ENCODE data around the gene PRR19.

The PRR19 gene

DNA sequence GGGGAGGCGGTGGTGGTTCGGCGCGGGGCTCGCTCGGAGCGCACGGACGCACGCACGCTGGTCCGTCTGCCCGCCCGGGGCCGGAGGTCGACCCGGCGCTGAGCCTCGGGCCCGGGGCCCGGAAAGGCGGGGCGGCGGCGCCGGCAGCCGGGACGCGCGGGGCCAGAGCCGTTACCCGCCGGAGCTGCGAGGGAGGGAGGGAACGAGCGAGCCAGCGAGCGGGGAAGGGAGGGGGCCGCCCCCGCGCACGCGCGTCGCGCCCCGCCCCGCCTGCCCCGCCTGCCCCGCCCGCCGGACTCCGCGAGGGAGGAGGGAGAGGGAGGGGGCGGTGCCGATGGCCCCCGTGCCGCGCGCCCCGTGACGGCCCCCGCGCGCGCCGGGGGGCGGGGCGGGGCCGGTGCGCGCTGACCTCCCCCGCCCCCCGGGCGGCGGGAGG, 17.8 kb upstream of the PRR19 start:
- DNase-seq, result peak; percentile 66 to 92 (median 83)

DNA sequence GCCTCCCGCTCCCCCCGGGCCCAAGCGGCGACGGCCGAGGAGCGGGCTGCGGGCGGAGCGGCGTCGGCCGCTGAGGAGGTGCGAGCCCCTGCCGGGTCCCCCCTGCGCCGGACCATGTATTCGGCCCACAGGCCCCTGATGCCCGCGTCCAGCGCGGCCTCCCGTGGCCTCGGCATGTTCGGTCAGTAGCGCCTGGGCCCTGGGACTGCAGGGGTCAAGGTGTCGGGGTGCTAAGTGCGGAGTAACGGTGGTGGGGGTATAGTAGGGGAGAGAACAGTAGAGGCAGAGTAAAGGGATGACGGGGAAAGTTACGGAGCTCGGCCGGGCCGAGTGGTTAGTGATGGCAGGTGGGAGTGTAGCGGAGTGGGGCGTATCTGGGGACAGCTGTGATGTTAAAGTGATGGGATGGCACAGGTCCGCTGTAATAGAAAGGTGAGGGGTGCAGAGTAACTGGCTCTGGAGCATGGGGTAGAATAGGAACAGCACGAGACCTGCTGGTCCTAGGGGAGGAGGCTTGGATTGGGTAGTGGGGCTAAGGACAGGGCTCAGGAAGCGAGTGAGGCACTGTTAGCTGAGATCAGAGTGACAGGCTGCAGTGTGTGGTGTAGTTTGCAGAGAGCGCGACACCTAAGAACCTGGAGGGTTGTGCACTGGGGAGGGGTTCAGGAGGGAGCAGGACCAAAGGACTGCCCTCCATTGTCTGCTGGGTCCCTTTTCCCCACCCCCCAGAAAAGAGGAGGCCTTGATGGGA, 17.2 kb upstream of the PRR19 start:
- peak in 1 of 5 experiments; percentile 48 for DNase-seq

- no peak for DNase-seq
These were observed 16.4 kb upstream of the PRR19 start for GRCh38 chr19:42285541-42285941.

GRCh38 chr19:42285988-42286348, 16.0 kb upstream of the PRR19 start:
- DNase-seq, result no peak

GRCh38 chr19:42286349-42287016, 15.4 kb upstream of the PRR19 start:
- DNase-seq, result no peak

- DNase-seq, result no peak
These were observed 14.7 kb upstream of the PRR19 start for GRCh38 chr19:42287017-42287826.

- no peak for DNase-seq
These were observed 14.2 kb upstream of the PRR19 start for GRCh38 chr19:42287827-42288107.

GRCh38 chr19:42288387-42288786, 13.5 kb upstream of the PRR19 start:
- no peak for DNase-seq

GRCh38 chr19:42288881-42289555, 12.9 kb upstream of the PRR19 start:
- DNase-seq, result no peak

DNA sequence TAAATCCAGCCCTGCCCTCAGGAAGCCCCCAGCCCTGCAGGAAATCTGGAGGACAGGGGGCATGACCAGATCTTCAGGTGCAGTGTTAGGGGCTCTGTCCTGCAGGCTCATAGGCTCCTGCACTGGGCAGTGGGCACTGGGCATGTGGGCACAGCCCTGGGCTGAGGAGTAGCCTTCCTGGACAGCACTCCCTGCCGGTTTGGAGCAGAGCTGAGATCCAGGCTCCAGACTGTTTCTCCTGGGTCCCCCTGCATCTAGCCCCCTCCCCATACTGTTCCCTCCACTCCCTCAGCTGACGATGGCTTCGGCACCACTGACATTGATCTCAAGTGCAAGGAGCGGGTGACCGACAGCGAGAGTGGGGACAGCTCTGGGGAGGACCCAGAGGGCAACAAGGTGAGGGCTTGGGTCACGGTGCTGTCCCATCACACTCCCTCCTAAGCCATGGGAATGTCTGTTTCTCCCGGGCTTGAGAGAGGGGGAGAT, 12.3 kb upstream of the PRR19 start:
- no peak for DNase-seq

GRCh38 chr19:42290136-42290522, 11.8 kb upstream of the PRR19 start:
- no peak for DNase-seq

- DNase-seq, result peak; percentile 35 to 59 (median 43)
These were observed 11.2 kb upstream of the PRR19 start for GRCh38 chr19:42290523-42291434.

DNA sequence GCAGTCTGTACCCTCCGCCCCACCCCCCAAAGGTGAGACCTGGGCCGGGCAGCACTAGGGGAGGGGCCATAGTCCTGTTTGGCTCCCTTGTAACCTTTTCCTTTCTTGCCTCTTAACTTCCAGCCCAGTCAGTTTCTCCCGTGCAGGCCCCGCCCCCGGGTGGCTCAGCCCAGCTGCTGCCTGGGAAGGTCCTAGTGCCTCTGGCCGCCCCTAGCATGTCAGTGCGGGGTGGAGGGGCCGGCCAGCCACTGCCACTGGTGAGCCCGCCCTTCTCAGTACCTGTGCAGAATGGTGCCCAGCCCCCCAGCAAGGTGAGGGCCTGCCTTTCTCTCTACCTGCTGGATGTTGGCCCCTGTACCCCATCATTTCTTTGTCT, 10.5 kb upstream of the PRR19 start:
- DNase-seq, result no peak

DNA sequence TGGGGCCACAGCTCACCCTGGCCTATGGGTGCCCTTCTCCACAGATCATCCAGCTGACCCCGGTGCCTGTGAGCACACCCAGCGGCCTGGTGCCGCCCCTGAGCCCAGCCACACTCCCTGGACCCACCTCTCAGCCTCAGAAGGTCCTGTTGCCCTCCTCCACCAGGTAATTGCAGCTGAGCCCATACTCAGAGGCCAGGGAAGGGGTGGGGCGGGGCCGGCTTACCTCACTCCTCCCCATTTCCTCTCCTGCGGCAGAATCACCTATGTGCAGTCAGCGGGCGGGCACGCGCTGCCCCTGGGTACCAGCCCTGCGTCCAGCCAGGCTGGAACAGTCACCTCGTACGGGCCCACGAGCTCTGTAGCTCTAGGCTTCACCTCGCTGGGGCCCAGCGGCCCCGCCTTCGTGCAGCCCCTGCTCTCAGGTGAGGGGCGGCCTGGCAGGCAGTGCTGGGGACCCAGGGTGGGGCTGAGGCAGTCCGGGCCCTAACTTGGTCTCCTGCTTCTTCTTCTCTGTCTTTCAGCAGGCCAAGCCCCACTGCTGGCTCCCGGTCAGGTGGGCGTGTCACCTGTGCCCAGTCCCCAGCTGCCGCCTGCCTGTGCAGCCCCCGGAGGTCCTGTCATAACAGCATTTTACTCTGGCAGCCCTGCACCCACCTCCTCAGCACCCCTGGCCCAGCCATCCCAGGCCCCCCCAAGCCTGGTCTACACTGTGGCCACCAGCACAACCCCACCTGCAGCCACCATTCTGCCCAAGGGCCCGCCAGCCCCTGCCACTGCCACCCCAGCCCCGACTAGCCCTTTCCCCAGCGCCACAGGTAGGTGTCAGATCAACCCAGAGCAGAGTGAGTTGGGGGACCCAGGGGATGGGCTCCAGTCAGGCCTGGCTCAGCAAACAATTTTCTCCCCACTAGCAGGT, 9.6 kb upstream of the PRR19 start:
- DNase-seq, result no peak

DNA sequence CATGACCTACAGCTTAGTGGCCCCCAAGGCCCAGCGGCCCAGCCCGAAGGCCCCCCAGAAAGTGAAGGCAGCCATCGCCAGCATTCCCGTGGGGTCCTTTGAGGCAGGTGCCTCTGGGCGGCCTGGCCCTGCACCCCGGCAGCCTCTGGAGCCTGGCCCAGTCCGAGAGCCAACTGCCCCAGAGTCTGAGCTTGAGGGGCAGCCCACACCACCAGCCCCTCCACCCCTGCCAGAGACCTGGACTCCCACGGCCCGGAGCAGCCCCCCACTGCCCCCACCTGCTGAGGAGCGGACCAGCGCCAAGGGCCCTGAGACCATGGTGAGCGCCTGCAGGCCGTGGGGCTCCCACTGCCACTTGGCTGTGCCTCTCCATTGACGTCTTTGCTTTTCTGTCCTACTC, 9.0 kb upstream of the PRR19 start:
- DNase-seq, result no peak

DNA sequence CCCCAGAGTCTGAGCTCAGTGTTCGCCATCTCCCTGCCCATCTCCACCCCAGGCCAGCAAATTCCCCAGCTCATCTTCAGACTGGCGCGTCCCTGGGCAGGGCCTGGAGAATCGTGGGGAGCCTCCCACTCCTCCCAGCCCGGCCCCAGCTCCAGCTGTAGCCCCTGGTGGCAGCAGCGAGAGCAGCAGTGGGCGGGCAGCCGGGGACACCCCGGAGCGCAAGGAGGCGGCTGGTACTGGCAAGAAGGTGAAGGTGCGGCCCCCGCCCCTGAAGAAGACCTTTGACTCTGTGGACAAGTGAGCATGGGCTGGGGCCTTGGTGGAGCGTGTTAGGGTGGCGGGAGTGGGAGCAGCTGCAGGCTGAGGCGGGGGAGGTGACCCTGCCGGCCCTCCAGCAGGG, 8.4 kb upstream of the PRR19 start:
- DNase-seq, result no peak

GRCh38 chr19:42293948-42294347, 8.0 kb upstream of the PRR19 start:
- no peak for DNase-seq

DNA sequence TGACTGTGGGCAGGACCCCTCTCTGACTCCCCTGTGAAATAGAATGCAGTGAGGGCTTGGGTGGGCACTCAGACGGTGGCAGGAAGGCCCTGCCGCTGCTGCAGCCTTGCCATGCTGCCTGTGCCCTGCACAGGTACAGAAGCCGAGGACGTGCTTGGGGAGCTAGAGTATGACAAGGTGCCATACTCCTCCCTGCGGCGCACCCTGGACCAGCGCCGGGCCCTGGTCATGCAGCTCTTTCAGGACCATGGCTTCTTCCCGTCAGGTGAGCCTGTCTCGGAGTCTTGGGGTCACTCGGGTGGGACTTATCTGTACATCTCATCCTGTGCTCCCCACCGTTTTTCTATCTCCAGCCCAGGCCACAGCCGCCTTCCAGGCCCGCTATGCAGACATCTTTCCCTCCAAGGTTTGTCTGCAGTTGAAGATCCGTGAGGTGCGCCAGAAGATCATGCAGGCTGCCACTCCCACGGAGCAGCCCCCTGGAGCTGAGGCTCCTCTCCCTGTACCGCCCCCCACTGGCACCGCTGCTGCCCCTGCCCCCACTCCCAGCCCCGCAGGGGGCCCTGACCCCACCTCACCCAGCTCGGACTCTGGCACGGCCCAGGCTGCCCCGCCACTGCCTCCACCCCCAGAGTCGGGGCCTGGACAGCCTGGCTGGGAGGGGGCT, 7.3 kb upstream of the PRR19 start:
- DNase-seq, result no peak

- no peak for DNase-seq
These were observed 6.6 kb upstream of the PRR19 start for GRCh38 chr19:42295342-42295741.

- DNase-seq, result peak; percentile 73 to 88 (median 78)
These were observed 6.0 kb upstream of the PRR19 start for GRCh38 chr19:42295831-42296525.

Data from T-helper 2 cell (primary cell).